Measurements from ENCODE around the gene LGALSL. TPM values are rescaled to one million over a fixed set of nuclear protein-coding genes. Genes with fewer than 3 reads are reported as not detected.

LGALSL gene
- total and polyA plus RNA-seq, 2 of the 13 experiments (the other 11 are each of a cell fraction or from before 2014, with no cell fraction given) = 15.4 to 20.0 TPM

DNA sequence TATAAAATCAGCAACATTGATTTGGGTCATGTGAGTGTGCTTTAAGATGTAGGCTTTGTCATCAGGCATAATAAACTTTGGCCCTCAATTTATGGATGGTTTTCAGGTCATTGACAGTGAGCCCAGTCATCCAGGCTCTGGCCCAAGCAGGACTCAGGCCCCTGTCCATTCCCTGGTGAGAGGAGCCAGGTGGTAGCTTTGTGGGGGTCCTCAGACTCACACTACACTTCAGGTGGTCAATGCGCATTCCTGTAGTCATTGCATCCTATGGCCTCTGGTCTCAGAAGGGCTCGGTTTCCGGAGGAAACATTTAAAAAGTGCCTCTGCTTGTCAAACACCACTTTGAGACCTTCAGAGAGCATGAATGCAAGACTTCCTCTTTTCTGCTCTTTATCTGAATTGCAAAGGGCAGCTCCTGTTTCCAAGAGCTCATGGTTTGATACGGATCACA lies 20.2 kb downstream of the LGALSL start:
- H3K27me3 ChIP-seq (ENCODE audit: control insufficient read depth in 1 of 2, insufficient read depth in 2 of 2, low read length in 2 of 2) = peaks cover 0 to 11% of the 10 kb centered on the region in 2 experiments; a peak in 3 of 5 replicates
- 47% methylated on average over 4 of the region's 4 CpGs for WGBS (ENCODE audit: low lambda C conversion rate)
- ATAC-seq = no peak
- H4K20me1 ChIP-seq (ENCODE audit: insufficient read depth, low read length) = no peaks in the 10 kb centered on the region
- no peak for FAIRE-seq
- TF ChIP-seq ZNF564 (CRISPR knock-in tag; IDR thresholded peaks at IDR 0.05) (no peak), ZBTB7B (CRISPR knock-in tag; IDR thresholded peaks at IDR 0.05) (no peak), ZNF354B (CRISPR knock-in tag; IDR thresholded peaks at IDR 0.05) (no peak), SP5 (CRISPR knock-in tag; IDR thresholded peaks at IDR 0.05; ENCODE audit: borderline replicate concordance, low read depth) (no peak), NFRKB (IDR thresholded peaks at IDR 0.05) (no peak), KLF13 (CRISPR knock-in tag; IDR thresholded peaks at IDR 0.05) (no peak), ZNF569 (CRISPR knock-in tag; IDR thresholded peaks at IDR 0.05; ENCODE audit: borderline replicate concordance) (no peak), ZNF546 (CRISPR knock-in tag; conservative IDR thresholded peaks at IDR 0.05) (no peak), SNRNP70 (IDR thresholded peaks at IDR 0.05; ENCODE audit: low read depth, low read length) (no peak), ZNF484 (CRISPR knock-in tag; IDR thresholded peaks at IDR 0.05; ENCODE audit: borderline replicate concordance, low read depth) (no peak), REXO4 (CRISPR knock-in tag; IDR thresholded peaks at IDR 0.05; ENCODE audit: borderline replicate concordance) (no peak), ZBTB3 (CRISPR knock-in tag; IDR thresholded peaks at IDR 0.05; ENCODE audit: borderline replicate concordance, low read depth) (no peak), ZNF737 (CRISPR knock-in tag; IDR thresholded peaks at IDR 0.05; ENCODE audit: borderline replicate concordance) (no peak), ZNF777 (CRISPR knock-in tag; IDR thresholded peaks at IDR 0.05) (no peak)
- TF ChIP-seq, protein P1, sequence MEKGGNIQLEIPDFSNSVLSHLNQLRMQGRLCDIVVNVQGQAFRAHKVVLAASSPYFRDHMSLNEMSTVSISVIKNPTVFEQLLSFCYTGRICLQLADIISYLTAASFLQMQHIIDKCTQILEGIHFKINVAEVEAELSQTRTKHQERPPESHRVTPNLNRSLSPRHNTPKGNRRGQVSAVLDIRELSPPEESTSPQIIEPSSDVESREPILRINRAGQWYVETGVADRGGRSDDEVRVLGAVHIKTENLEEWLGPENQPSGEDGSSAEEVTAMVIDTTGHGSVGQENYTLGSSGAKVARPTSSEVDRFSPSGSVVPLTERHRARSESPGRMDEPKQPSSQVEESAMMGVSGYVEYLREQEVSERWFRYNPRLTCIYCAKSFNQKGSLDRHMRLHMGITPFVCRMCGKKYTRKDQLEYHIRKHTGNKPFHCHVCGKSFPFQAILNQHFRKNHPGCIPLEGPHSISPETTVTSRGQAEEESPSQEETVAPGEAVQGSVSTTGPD (CRISPR knock-in tag; IDR thresholded peaks at IDR 0.05) = no peak
- TF ChIP-seq, protein P2, sequence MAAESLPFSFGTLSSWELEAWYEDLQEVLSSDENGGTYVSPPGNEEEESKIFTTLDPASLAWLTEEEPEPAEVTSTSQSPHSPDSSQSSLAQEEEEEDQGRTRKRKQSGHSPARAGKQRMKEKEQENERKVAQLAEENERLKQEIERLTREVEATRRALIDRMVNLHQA (CRISPR knock-in tag; IDR thresholded peaks at IDR 0.05) = no peak
- TF ChIP-seq, protein P3, sequence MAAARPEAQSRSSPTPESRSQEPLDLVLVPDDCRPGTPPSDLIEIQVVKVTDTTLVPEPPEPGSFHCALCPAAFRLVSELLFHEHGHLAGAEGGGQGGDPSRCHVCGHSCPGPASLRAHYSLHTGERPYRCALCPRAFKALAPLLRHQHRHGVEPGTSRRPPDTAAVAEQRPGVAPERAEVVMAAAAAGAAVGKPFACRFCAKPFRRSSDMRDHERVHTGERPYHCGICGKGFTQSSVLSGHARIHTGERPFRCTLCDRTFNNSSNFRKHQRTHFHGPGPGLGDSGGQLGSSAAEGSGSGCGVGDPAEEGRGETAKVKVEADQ (CRISPR knock-in tag; IDR thresholded peaks at IDR 0.05; ENCODE audit: borderline replicate concordance) = no peak
- intact Hi-C loops (cut with micrococcal nuclease; ENCODE audit: unreplicated experiment) (no loop called here), in situ Hi-C loops (cut with HindIII; ENCODE audit: extremely low pct_ligation_motif_present, low pct_unique_long_range_greater_than_20kb) (no loop called here)
- no peak overlapping the region for H3K4me3 ChIP-seq (replicated peaks in 1 of 3; ENCODE audit: insufficient read depth in 1 of 3, low read depth in 2 of 3, low read length in 3 of 3)
- peaks cover 16% of the 10 kb centered on the region for H3K4me1 ChIP-seq (ENCODE audit: insufficient read depth, low read length)
- H3K36me3 ChIP-seq (replicated peaks in 1 of 2; ENCODE audit: control insufficient read depth in 1 of 2, insufficient read depth in 2 of 2, low read length in 2 of 2) = no peaks in the 10 kb centered on the region
- H2AFZ ChIP-seq (ENCODE audit: low read length) = no peak overlapping the region
- no peak overlapping the region for H3K27ac ChIP-seq (ENCODE audit: extremely low read length, insufficient read depth, low read length)
- ChIA-PET POLR2A (no interaction called here), CTCF (ENCODE audit: low intra/inter-chr PET ratio, low total read pairs) (no interaction called here)
- H3K79me2 ChIP-seq (ENCODE audit: insufficient read depth, low read length) = no peaks in the 10 kb centered on the region
- no peak overlapping the region for H3K9ac ChIP-seq (ENCODE audit: insufficient read depth, low read depth, low read length)
- H3K9me3 ChIP-seq (ENCODE audit: low read length) = no peaks in the 10 kb centered on the region
- BruUV-seq (replicated peaks) = no TSS peak
- H3K4me2 ChIP-seq (ENCODE audit: low read depth, low read length) = no peak overlapping the region
- no peak for DNase-seq (ENCODE audit: low spot score)
